Cerebellar cortex (tissue), 1 donor: ENCODE results near the gene LIN28A.

Experiments used
- DNase-seq: peaks from one replicate; pipeline ENCODE4 v3.0.0-alpha.2; 2015; ENCODE audit warnings: low spot score

LIN28A gene

DNA sequence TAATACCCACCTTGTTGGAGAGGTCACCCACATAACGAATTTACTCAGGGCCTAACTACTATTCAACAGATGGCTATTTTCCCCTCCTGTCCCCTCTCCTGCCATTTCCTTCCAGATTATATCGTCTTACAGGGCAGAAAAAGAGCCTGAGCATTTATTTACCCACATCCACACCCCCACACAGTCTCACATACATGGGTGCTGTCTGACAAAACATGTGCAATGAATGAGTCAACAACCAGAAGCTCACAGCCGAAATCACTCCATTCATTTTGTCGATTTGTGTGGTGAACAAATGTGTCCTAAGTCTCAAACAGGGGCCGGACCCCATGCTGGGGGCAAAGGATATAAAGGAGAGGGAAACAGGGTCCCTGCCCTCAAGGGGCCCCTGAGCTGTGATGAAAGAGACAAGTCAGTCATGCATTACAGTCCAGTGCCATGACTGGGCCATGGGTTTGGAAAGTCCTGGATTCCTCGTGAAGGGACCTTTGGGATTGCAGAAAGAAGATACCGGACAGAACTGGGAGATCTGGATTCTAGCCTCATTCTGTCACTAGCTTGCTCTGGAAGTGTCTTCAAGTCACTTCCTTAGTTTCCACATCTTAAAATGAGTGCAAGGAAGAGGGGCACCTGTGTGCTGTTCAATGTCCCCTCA, 21.7 kb upstream of the LIN28A start:
- DNase-seq = no peak

DNA sequence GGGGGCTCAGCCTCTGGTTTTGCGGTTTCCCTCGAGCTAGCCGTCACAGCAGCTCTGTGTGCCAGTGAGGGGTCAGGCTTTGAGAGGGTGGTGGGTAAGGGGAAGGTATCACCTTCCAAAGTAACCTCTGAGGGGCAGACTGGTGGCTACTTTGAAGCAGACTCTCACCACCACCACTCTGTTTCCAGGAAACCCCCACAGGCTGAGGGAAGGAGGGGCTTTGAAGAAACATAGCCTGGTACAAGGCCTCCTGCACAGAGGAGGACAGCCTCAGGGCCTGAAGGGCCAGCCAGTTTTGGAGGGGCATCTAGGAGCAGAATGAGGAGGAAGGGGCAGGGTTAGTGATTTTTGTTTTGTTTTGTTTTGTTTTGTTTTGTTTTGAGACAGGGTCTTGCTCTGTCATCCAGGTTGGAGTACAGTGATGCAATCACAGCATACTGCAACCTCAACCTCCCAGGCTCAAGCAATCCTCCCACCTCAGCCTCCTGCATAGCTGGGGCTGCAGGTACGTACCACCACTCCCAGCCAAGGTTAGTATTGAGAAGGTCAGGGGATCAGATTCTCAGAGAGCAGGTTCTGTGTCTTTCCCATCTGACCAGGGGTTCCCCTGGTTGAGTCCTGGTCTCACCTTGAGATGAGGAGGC, 20.9 kb upstream of the LIN28A start:
- no peak for DNase-seq

DNA sequence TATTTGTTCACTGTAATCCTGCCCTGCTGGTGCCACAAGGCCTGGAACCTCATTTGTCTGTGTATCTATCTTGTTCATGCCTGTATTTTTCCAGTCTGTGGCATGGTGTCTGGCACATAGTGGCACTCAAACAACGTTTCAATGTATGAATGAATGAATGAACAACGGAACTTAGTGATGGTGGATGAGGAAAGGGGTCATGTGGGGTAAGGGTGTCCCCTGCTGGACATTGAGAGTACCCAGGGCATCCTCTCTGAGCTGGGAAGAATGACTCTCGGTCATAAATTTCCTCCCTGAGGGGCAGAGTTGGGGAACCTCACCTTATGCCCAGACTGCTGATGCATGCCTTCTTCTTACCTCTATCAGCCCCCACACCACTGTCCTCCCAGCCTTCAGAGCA, 19.2 kb upstream of the LIN28A start:
- peak; percentile 49 for DNase-seq

DNA sequence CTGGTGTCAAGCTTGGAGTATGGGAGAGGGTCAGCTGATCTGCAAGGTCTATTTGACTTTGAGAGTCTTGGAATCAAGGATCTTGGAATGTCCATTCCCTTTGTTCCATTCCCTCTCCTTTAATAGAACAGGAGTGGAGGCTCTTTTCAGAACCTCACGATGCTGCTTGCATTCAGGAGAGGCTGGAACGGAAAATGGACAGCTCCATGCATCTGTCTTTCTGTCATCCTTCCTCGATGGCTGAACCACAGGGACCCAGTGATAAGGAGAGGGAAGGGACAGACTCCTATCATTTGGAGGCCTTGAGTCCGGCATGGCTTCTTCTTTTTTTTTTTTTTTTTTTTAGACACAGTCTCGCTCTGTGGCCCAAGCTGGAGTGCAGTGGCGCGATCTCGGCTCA, 14.9 kb upstream of the LIN28A start:
- no peak for DNase-seq

DNA sequence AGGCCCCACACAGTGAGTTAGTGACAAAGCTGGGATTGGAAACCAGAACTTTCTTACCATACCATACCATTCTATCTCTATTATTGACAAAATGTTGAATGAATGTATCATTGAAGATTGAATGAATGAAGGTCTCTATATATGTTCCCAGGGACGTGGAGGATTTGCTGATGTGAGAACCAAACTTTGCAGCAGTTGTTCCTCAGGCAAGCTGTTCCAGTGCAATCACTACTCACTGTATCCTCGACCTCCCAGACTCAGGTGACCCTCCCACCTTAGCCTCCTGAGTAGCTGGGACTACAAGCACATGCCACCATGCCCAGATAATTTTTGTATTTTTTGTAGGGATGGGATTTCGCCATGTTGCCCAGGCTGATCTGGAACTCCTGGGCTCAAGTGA, 11.6 kb upstream of the LIN28A start:
- DNase-seq = no peak

DNA sequence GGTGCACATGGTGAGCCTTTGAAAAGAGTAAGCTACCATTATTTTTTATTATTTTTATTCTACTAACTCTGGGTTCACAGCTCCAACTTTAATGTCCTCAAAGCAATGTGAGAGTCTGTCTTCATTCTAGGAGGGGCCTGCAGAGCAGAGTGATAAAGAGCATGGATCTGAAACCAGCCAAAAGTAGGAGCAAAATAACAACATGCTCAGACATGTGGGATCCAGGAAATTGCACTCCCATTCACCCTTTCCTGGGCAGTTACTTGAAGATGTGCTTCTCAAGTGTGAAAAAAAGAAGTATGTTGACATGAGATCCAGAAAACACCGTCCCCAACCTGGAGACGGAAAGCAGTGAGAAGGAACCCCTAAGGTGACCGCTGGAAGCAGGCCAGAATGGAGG, 8.7 kb upstream of the LIN28A start:
- no peak for DNase-seq

DNA sequence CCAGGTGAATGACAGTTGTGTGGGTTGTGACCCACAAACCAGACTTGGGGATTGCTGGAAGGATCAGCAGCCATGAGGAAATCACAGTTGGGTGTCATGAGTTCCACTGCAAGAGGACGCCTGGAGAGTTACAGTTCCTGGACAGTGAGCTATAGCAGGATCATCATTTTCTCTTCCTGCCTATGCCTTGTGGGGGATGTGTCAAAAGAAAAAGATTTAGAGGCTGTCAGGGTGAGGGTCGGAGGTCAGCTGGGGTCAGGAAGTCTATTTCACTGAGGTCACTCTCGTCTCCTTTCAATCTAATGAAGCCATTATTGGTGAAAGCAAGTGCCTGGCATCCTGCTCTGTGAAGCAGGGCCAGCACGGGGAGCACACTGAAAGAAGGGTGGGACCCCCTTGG, 7.0 kb upstream of the LIN28A start:
- no peak for DNase-seq

DNA sequence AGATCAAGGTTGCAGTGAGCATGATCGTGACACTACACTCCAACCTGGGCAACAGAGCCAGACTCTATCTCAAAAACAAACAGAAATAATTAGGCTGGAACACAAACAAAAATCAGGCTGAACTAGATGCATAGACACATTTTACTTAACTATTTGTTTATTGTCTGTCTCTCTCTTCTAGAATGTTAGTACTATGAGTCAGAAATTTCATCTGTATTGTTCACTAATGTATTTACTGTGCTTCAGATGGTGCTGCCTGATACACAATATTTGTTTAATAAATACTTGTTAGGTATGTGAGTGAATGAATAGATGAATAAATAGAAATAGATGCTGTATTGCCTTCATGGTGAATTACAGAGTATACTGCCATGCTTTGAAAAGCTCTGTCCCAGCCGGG, 6.0 kb upstream of the LIN28A start:
- no peak for DNase-seq

DNA sequence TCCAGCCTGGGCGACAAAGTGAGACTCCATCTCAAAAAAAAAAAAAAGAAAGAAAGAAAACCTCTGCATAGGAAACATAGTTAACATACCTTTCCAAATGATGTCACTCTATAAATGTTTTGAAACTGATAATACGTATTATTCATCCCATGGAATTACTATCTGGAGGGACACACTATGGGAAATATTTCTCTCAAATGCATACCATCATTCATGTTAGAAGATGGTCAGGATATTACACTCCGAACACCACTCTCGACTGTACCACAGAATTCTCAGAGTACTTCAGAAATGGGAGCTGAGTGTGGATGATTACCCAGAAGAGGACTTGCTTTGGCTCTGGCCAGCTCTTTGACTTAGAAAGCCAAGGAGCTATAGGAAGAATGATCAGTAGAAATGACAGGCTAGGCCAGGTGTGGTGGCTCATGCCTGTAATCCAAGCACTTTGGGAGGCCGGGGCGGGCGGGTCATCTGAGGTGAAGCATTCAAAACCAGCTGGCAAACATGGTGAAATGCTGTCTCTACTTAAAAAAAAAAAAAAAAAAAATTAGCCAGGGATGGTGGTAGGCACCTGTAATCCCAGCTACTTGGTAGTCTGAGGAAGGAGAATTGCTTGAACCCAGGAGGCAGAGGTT, 5.2 kb upstream of the LIN28A start:
- DNase-seq = no peak

DNA sequence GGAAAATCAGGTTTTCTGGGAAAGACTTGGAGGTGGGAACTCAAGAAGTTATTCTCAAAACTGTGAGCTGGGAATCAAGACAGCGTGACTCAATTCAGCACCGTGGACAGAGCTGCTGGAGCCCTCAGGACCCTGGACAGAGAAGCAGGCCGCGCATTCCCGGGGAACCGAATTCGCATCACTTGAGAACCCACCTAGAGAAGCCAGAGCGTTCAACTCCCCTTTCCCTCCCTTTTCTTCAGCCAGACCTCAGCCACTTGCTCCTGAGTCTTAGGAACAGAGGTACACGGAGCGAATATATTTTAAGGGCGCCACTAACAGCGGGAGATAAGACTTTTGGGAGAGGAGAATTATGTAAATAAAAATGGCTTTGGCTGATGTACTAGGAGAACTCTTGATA, 2.0 kb upstream of the LIN28A start:
- DNase-seq = peak; percentile 73

DNA sequence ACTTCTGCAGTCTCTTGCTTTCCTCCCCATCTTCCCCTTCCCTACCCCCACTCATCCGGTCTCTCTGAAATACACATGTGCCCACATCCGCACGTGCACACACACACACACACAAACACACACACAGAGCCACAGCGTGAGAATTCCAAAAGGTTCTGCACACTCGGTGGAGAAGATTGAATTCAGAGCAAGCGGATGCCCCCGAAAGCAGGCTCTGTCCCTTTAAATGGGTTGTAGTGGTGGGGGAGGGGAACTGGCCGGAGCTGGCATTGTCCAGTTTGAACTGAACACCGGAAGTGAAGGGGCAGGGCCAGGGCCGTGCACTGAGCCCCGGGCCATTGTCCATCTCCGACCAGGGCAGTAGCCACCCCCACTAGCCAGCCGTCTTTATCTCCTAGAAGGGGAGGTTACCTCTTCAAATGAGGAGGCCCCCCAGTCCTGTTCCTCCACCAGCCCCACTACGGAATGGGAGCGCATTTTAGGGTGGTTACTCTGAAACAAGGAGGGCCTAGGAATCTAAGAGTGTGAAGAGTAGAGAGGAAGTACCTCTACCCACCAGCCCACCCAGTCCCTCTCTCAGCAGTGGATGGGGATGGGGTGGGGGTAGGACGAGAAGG, 1.3 kb upstream of the LIN28A start:
- peak; percentile 86 for DNase-seq

DNA sequence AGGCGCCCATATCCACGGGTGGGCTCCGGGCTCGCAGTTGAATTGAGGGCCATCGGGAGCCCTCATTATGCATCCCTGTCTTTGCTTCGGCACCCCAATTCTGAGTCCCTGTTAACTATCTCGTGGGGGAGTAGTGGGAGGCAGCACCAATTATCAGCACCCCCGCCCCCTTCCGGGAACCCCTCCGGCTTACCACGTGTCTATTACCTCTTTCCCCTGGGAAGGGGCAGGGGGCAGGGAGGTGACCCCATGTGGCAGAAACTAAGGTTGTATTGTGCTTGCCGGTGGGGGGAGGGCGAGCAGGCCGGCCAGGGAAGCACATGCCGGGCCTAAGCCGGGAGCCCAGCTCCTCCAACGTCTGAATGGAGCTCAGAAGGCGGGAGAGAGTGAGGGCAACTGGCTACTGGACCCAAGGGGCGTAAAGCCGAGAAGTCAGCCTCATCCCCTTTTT, 1.0 kb downstream of the LIN28A start:
- no peak for DNase-seq

DNA sequence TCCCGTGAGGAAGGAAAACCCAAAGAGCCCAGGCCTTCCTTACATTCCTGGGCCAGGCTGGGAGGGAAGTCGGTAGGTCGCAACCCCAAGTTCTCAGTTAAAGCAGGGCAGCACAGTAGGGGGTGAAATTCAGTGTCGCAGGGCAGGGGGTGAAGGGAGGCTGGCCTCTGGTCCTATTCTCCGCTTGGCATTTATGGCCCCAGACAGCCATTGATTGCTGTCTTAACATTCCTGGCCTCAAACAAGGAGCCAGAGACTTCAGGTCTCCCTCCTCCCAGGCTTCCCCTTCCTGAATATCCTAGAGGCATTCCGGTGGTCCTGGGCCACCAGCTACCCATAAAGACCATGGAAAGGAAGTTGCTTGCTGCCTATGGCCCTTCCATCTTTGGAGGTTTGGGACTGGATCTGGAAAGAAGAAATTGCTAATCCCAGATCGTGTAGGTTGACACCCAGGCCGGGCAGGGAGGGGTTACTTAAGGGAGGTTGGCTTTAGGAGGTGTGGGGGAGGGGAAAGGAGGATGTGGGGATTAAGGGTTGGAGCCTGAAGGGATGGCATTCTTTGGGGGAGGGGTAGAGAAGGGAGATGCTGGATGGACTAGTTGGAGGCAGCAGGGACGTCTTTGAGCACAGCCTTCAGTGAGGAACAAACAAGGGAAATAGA, 1.7 kb downstream of the LIN28A start:
- DNase-seq = peak; percentile 73

DNA sequence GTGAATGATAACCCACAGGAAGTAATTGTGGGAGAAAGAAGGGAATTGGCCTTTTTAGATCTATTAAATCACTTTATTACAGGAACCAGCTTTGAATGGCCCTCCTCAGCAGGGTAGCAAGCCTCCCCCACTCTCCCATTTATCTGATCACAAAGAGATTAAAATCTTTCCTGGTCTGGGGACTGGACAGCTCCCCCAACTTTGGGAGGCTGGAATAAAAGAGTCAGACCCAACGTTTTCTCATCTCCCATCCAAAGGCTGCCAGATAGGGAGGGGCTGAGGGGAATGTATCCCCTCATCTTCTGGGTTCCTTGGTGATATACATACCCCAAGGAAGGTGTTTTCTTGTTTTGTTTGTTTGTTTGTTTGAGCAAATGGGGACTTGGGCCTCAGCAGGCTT, 2.4 kb downstream of the LIN28A start:
- no peak for DNase-seq

DNA sequence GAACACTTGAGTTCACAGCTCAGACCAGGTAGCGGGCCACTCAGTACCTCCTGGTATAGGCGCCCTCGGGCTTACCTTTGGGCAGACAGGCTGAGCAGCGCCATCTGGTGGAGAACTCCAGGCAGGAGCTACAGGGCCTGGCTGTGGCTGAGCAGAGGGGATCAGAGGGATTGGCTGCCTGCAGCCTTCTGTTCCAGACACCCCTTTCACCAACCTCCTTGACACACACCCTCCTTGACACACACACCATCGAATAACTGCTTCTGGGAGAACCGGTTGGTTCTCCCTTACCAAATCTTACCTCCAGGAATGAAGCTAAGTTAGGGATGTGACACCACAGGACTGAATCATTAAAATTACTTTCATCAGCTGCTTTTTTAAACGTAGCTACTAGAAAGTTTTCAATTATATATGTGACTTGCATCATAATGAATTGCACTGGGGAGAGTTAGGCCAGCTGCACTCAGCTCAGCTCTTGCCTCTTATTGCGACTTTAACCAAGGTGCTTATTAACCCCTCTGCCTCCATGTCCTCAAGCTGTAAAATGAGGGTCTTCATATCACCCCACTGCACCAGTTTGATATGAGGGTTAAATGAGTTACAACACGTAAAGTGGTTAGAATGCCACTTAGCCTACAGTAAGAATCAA, 6.6 kb downstream of the LIN28A start:
- DNase-seq = peak; percentile 89

DNA sequence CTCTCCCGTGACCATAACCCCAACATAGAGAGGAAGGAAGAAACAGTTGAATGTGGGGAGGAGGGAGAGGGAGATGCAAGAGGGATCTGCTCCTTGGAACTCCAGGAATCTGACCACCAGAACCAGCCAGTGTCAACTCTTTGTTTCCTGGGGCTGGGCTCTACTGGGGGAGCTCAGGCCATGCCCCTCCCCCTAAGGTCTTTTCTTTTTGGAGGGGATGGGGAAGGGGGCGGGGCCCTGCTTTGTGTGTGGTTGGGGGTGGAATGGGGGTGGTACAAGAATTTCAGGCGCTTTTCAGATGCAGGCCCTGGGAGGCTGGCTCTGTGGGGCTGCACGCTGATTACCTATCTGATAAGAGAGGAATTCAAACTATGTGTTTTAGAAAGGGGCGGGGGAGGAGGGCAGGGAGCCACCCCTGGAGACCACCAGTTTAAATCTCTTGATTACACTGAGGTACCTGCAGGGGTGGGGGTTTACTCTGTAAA, 8.3 kb downstream of the LIN28A start:
- no peak for DNase-seq

DNA sequence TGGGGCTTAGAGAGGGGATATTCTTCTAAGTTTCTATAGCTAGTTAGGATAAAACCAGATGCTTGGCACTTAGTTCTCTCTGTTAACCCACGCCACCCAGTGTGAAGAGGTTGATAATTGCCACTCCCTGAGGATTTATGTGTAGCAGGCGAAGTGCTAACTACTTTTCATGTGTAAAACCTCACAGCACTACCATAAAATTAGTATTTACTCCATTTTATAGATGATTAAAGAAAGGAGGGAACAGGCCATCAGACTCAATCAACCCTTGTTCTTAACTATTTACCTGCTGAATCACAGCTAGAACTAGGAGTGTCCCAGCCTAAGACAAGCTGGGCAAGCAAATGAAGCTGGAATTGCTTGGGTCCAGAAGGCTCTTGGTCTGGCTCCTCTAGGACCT, 8.9 kb downstream of the LIN28A start:
- DNase-seq = no peak

DNA sequence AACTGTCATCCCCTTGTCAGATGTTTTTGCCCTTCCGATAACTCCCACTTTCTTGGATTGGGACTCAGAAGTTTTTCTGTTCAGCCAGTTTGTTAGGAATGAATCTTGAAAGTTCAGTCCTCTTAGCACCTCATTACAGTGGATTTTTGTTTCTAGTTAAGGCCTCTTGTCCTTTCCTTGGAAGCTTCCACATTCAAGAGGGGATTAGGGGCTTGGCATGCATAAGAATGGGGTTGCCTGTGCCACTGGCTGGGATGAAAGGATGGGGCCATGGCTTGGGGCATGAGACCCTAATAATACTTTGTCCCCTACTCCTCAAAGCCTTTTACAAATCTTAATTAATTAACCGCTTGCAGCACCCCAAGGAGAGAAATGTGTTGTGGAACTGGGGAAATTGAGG, 19.1 kb downstream of the LIN28A start:
- peak; percentile 37 for DNase-seq

DNA sequence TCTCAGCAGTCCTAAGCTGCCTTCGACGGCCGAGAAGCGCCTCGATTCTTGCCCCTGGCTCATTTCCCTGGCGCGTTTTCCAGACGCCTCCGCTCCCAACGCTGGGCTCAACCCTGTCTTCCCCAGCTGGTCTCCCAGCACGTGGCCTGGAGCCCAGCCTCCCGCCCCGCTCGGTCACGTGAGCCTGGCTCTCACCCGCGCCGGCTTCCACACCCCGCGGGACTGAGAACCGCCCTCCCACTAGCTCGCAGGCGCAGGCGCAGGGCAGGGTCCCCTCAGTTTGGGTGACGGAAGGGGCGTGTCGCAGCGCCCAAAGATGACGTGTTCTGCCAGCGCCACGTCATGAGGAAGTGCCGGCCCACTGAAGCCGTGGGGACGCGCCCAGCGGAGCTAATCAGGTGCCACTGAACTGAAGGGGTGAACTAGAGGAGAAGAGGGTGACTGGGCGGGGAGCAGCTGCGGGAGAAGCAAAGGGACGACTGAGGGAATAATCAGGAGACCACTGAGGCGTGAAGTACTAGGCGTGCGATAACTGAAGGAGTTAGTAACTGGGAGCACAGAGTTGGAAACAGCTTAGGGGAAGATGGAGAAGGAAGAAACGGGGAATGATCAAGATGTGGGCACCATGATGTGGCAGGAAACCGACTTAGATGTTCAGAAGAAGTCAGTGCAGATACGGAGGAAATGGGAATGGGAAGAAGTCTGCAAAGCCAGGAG, 21.5 kb downstream of the LIN28A start, which contains the start of gene DHDDS:
TSS of gene DHDDS (plus strand) at position 343 of the 717 bp plus-strand sequence. CDS start 625 bp downstream, outside the sequence.
- peak; percentile 98 for DNase-seq

DNA sequence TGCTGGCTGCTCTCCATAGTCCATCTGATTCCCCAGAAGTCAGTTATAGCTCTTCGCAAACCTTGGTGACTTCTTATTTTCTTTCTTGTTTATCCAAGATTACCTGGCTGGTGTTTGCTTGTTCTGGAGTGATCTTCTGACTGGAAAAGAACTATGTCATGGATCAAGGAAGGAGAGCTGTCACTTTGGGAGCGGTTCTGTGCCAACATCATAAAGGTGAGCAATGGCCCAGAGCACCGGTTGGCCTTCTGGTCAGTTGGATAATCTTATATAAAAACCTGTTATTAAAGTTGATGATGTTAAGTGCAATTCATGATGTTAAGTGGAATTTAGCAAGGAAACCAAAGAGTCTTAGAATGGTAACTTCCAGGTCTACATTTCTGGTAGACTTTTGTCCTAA, 22.2 kb downstream of the LIN28A start:
- DNase-seq = no peak

DNA sequence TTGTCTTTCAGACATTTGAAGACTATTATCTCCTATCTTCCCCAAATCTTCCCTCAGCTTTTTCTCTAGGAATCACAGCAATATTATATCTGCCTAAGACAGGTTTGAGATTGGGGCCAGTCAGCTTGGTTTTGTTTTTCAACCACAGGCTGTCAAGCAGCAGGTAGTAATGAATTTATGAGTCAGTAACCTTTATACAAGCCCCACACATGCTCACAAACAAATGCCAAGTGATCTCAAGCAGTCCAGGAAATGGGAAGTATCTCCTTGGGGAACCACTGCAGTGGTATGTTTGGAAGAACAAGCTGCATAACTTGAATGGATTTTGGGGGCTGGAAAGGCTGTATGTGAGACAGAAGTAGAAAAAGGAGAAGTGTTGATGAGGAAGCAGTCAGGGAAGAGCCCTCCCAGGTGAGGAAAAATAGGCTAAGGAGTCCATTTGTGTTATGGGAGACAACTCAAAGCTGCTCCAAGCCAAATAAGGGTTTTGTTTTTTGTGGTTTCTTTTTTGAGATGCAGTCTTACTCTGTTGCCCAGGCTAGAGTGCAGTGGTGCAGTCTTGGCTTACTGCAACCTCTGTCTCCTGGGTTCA, 23.6 kb downstream of the LIN28A start:
- DNase-seq = peak; percentile 81
